ENCODE data around the gene FEN1. TPM values are rescaled to one million over a fixed set of nuclear protein-coding genes. Genes with fewer than 3 reads are reported as not detected.

FEN1 gene
- total and polyA plus RNA-seq, 2 of the 8 experiments (the other 6 are each of a cell fraction or from before 2014, with no cell fraction given) = 52.6 to 86.1 TPM

GRCh38 chr11:61779666-61780525 is 12.8 kb upstream of the FEN1 start:
- no peak overlapping the region for H4K8ac ChIP-seq (ENCODE audit: extremely low read depth, insufficient read depth, low read length)
- no peak overlapping the region for H3K9ac ChIP-seq (replicated peaks in 1 of 4; ENCODE audit: extremely low read depth in 1 of 4, low read depth in 3 of 4, low read length in 3 of 4)
- no peak overlapping the region for H4K91ac ChIP-seq (replicated peaks; ENCODE audit: insufficient read length, low read length)
- no peaks in the 10 kb centered on the region for H3K23me2 ChIP-seq (ENCODE audit: low read depth, low read length)
- H2BK20ac ChIP-seq (ENCODE audit: low read length) = no peak overlapping the region
- H4K20me1 ChIP-seq (replicated peaks in 1 of 2; ENCODE audit: control insufficient read depth in 1 of 2, insufficient read depth in 2 of 2, low read length in 2 of 2) = peaks cover 0 to 3% of the 10 kb centered on the region in 2 experiments
- H3K4me3 ChIP-seq (ENCODE audit: extremely low read depth in 1 of 4, insufficient read depth in 2 of 4, low read depth in 3 of 4, low read length in 4 of 4) = no peak overlapping the region
- no peak overlapping the region for H3K27ac ChIP-seq (ENCODE audit: low read depth, low read length)
- FAIRE-seq = no peak
- H2BK12ac ChIP-seq (ENCODE audit: low read depth, low read length) = 0 out of 2 replicates have a peak overlapping the region, but pooled peaks have one; percentile 27
- H3K79me2 ChIP-seq (ENCODE audit: control insufficient read depth in 1 of 2, insufficient read depth in 2 of 2, low read length in 2 of 2) = no peaks in the 10 kb centered on the region
- no peak overlapping the region for H3K23ac ChIP-seq (ENCODE audit: insufficient read length)
- H3K4me1 ChIP-seq (replicated peaks in 1 of 4; ENCODE audit: control insufficient read depth in 3 of 4, insufficient read depth in 4 of 4, low read length in 3 of 4) = peaks cover 0 to 7% (median 5%) of the 10 kb centered on the region in 4 experiments; a peak in 6 of 7 replicates
- H2BK120ac ChIP-seq (replicated peaks; ENCODE audit: low read depth, low read length) = no peak overlapping the region
- no peak overlapping the region for H2AFZ ChIP-seq (ENCODE audit: low read length)
- H3K4me2 ChIP-seq (ENCODE audit: insufficient read depth in 1 of 2, low read depth in 2 of 2, low read length in 2 of 2) = no peak overlapping the region
- DNase-seq (ENCODE audit: low read depth in 1 of 2, low spot score in 2 of 2) = no peak
- ChIA-PET POLR2A (ENCODE audit: partially characterized antibody) (interaction anchor here (0.5 to 5.2 kb wide), 7 partner anchors 8 to 523 kb away, joined by 3 to 56 read pairs (median 5); partner anchors contain the start of genes FEN1 and TMEM258), CTCF (ENCODE audit: partially characterized antibody) (interaction anchor here (0.7 to 7.2 kb wide), 12 partner anchors 8 to 45 kb away, joined by 3 to 48 read pairs (median 6); partner anchors contain the start of genes FEN1, MYRF and TMEM258)
- no peaks in the 10 kb centered on the region for H3K79me1 ChIP-seq (ENCODE audit: low read depth, low read length)
- no peak overlapping the region for H2BK15ac ChIP-seq (ENCODE audit: low read length)
- H3K36me3 ChIP-seq (ENCODE audit: control insufficient read depth in 2 of 4, insufficient read depth in 4 of 4, low read length in 3 of 4) = peaks cover 0 to 4% (median 0%) of the 10 kb centered on the region in 4 experiments; a peak in 2 of 8 replicates
- no peak overlapping the region for H3K56ac ChIP-seq (replicated peaks; ENCODE audit: insufficient read length, low read depth, low read length)
- no peak overlapping the region for H3K14ac ChIP-seq (ENCODE audit: insufficient read length)
- no peak for TF ChIP-seq EZH2 (IDR thresholded peaks at IDR 0.05; ENCODE audit: low read depth, low read length, severe bottlenecking)
- TF ChIP-seq SP1 (IDR thresholded peaks at IDR 0.05; ENCODE audit: low read depth, low read length) = no peak
- no peak for TF ChIP-seq RBBP5 (IDR thresholded peaks at IDR 0.05; ENCODE audit: borderline replicate concordance, low read depth, low read length)
- TF ChIP-seq RNF2 (IDR thresholded peaks at IDR 0.05; ENCODE audit: borderline replicate concordance, low read depth, low read length, missing control alignments, poor library complexity, severe bottlenecking) = no peak
- no peak for TF ChIP-seq TAF7 (optimal IDR thresholded peaks at IDR 0.05; ENCODE audit: borderline replicate concordance, low read depth, low read length)
- TF ChIP-seq YY1 (IDR thresholded peaks at IDR 0.05; ENCODE audit: low read depth, low read length) = no peak
- no peak for TF ChIP-seq E2F6 (IDR thresholded peaks at IDR 0.05)
- no peak for TF ChIP-seq EP300 (IDR thresholded peaks at IDR 0.05; ENCODE audit: borderline replicate concordance in 1 of 2, low read depth in 2 of 2, low read length in 2 of 2)
- H3K18ac ChIP-seq (ENCODE audit: extremely low read depth, low read length) = no peak overlapping the region
- H3K4ac ChIP-seq (replicated peaks; ENCODE audit: insufficient read length, low read depth, low read length) = no peak overlapping the region
- H3K9me3 ChIP-seq (ENCODE audit: insufficient read depth in 2 of 2, low read depth in 1 of 2, low read length in 1 of 2) = no peaks in the 10 kb centered on the region
- no peak overlapping the region for H2BK5ac ChIP-seq (ENCODE audit: low read depth, low read length)
- H4K5ac ChIP-seq (ENCODE audit: insufficient read length, low read depth, low read length) = no peak overlapping the region
- no peaks in the 10 kb centered on the region; a peak in 1 of 7 replicates for H3K27me3 ChIP-seq (replicated peaks in 1 of 4; ENCODE audit: control insufficient read depth in 3 of 4, extremely low read depth in 1 of 4, insufficient read depth in 3 of 4, low read length in 3 of 4)
- no peak overlapping the region for H2AK5ac ChIP-seq (ENCODE audit: low read depth, low read length)
- 87% methylated on average over 13 of the region's 14 CpGs; no CpG with 5 or more reads in 1 of the 2 experiments for WGBS, 2 experiments (ENCODE audit: extremely low coverage in 1 of 2, insufficient coverage in 1 of 2, insufficient read length in 1 of 2, insufficient replicate concordance in 2 of 2, low coverage in 1 of 2, low lambda C conversion rate in 2 of 2, missing lambda C conversion rate in 1 of 2)
